Parathyroid adenoma (tissue), 2 donors: ENCODE results near the gene HNRNPLL.

ENCODE experiments used
- H2AFZ ChIP-seq: fragments of 300-600 bp; sonication (generic); one replicate; pipeline ENCODE4 v1.7.0; 2017; ENCODE audit warnings: antibody characterized with exemption, mild to moderate bottlenecking
- H3K27ac ChIP-seq: fragments of 300-600 bp; sonication (generic); one replicate; pipeline ENCODE4 v1.7.0; 2017
- H3K27me3 ChIP-seq: fragments of 300-600 bp; sonication (generic); one replicate; pipeline ENCODE4 v1.7.0; 2017; ENCODE audit warnings: low read length; ENCODE audit not compliant: control insufficient read depth, insufficient read depth
- H3K36me3 ChIP-seq: fragments of 300-600 bp; sonication (generic); one replicate; pipeline ENCODE4 v1.7.0; 2017; ENCODE audit warnings: low read length; ENCODE audit not compliant: control insufficient read depth, insufficient read depth
- H3K4me1 ChIP-seq: fragments of 300-600 bp; sonication (generic); one replicate; pipeline ENCODE4 v1.7.0; 2017; ENCODE audit warnings: control low read depth
- H3K4me2 ChIP-seq: fragments of 300-600 bp; sonication (generic); one replicate; pipeline ENCODE4 v1.7.0; 2017; ENCODE audit warnings: low read length
- H3K4me3 ChIP-seq: fragments of 300-600 bp; sonication (generic); one replicate; pipeline ENCODE4 v1.7.0; 2017; ENCODE audit warnings: low read depth, low read length
- H3K79me2 ChIP-seq: fragments of 300-600 bp; sonication (generic); one replicate; pipeline ENCODE4 v1.7.0; 2017; ENCODE audit warnings: control low read depth
- H3K9ac ChIP-seq: fragments of 300-600 bp; sonication (generic); one replicate; pipeline ENCODE4 v1.7.0; 2017; ENCODE audit warnings: mild to moderate bottlenecking
- H3K9me3 ChIP-seq: fragments of 300-600 bp; sonication (generic); one replicate; pipeline ENCODE4 v1.7.0; 2017; ENCODE audit warnings: low read length; ENCODE audit not compliant: control insufficient read depth
- TF ChIP-seq, protein P1 (sequence below): fragments of 300-600 bp; sonication (generic); IDR thresholded peaks from one replicate; pipeline ENCODE4 v1.7.0; 2017; ENCODE audit warnings: antibody characterized with exemption, mild to moderate bottlenecking
- donor health status: primary hyperparathyroidism.

HNRNPLL gene

DNA sequence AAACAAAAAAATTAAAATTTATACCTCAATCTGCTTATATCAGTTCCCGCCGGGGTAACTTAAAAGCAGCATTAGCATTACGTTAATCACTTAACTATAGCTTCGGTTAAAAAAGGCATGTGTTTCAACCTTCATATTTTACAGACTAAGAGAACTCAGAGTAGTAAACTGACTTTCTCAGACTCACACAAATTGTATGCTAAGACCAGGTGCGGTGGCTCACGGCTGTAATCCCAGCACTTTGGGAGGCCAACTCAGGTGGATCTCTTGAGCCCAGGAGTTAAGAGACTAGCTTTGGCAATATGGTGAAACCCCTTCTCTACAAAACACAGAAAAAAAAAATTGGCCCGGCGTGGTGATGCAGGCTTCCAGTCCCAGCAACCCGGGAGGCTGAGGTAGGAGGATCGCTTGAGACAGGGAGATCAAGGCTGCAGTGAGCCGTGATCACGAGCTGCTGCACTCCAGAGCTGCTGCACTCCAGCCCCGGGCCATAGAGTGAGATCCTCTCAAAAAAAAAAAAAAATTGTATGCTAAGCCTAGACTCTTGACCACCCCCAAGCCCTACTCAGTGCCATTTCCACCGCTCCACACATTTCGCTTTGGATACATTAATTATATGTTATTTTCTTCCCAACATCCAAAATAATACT lies 2.4 kb downstream of the HNRNPLL start:
- no peak overlapping the region for H3K9ac ChIP-seq
- peak overlapping the region; percentile 68 for H3K4me2 ChIP-seq
- no peaks in the 10 kb centered on the region for H3K27me3 ChIP-seq
- H3K9me3 ChIP-seq = no peaks in the 10 kb centered on the region
- no peak overlapping the region for H2AFZ ChIP-seq
- H3K4me1 ChIP-seq = peaks cover 17% of the 10 kb centered on the region
- no peak overlapping the region for H3K4me3 ChIP-seq
- peaks cover 38% of the 10 kb centered on the region for H3K79me2 ChIP-seq
- H3K27ac ChIP-seq = no peak overlapping the region
- TF ChIP-seq, protein P1, sequence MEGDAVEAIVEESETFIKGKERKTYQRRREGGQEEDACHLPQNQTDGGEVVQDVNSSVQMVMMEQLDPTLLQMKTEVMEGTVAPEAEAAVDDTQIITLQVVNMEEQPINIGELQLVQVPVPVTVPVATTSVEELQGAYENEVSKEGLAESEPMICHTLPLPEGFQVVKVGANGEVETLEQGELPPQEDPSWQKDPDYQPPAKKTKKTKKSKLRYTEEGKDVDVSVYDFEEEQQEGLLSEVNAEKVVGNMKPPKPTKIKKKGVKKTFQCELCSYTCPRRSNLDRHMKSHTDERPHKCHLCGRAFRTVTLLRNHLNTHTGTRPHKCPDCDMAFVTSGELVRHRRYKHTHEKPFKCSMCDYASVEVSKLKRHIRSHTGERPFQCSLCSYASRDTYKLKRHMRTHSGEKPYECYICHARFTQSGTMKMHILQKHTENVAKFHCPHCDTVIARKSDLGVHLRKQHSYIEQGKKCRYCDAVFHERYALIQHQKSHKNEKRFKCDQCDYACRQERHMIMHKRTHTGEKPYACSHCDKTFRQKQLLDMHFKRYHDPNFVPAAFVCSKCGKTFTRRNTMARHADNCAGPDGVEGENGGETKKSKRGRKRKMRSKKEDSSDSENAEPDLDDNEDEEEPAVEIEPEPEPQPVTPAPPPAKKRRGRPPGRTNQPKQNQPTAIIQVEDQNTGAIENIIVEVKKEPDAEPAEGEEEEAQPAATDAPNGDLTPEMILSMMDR = no peak
- H3K36me3 ChIP-seq = no peaks in the 10 kb centered on the region

DNA sequence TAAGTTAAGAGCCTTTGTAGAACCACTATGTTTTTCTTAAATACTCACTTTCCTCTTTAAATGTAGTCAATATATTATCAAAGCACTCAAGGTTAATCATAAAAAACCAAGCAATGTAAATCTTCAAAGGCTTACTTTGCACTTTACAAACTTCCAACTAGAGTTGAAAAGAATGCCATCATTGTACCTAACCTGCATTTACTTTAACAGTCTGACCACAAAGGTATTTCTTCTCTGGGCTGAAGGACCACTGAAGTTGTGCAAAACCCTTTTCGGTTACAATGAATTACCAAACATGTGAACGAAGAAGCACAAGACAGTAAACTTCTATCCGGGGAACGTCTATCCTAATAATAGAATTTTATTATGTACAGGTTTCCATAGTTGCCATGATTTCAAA lies 3.0 kb downstream of the HNRNPLL start:
- Histone ChIP-seq H3K9ac (no peak overlapping the region), H3K36me3 (no peaks in the 10 kb centered on the region), H3K27me3 (no peaks in the 10 kb centered on the region), H3K4me1 (peaks cover 17% of the 10 kb centered on the region), H3K4me3 (peak overlapping the region; percentile 4), H3K79me2 (peaks cover 41% of the 10 kb centered on the region), H3K4me2 (no peak overlapping the region), H3K27ac (no peak overlapping the region), H3K9me3 (no peaks in the 10 kb centered on the region), H2AFZ (no peak overlapping the region)
- TF ChIP-seq, protein P1 = no peak

DNA sequence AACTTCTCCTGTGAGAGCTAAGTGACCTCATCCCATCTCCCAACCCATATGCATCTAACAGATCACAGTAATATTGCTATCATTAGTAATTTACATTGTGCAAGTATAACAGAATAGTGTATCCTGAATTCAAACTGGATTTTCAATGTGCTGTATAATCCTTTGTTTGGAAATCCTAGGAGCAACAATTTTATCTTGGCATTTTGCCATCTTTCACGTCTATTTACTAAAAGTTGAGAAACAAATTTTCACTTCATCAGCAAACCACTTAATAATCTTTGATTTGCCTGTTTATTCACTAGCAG lies 3.8 kb downstream of the HNRNPLL start:
- Histone ChIP-seq H3K79me2 (peaks cover 42% of the 10 kb centered on the region), H3K4me3 (no peak overlapping the region), H3K9me3 (no peaks in the 10 kb centered on the region), H3K27ac (no peak overlapping the region), H2AFZ (no peak overlapping the region), H3K27me3 (no peaks in the 10 kb centered on the region), H3K9ac (no peak overlapping the region), H3K4me2 (no peak overlapping the region), H3K36me3 (no peaks in the 10 kb centered on the region), H3K4me1 (peaks cover 17% of the 10 kb centered on the region)
- TF ChIP-seq, protein P1 = no peak

DNA sequence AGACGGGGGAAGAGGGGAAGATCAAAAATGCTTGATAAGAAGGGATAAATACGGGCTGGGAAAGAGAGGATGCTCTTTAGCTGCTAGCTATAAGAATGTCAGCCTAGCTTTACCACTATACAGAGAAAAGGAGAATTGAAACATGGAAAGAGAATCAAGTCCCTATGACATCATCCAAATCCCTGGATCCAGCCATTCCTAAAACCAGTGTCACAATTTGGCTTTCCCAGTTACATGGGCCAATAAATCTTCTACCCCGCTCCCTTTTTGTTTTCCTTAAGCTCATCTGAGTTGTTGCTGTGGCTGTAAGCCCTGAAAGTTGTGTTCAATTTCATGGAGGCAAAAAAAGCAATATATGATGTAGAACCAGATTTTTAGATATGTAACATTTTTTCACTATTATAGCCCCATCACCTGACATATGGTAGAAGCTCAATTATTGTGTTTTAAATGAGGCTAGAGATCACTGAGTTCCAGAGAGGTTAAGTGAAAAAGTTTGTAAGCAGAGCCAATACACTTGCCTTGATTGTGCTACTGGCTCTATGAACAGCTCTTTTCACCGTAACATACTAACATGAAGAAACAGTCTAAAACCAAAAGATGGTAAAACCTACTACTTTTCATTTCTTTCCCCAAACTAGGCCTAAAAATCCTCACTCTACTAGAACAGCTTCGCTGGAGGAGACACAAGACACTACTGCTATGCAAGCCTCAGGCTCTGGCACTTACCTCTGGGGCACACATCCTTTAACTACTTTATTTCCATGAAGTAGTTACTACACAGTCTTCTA lies 4.3 kb downstream of the HNRNPLL start:
- no peaks in the 10 kb centered on the region for H3K27me3 ChIP-seq
- H3K4me3 ChIP-seq = no peak overlapping the region
- H2AFZ ChIP-seq = no peak overlapping the region
- peak overlapping the region; percentile 25 for H3K4me2 ChIP-seq
- peaks cover 48% of the 10 kb centered on the region for H3K79me2 ChIP-seq
- no peaks in the 10 kb centered on the region for H3K9me3 ChIP-seq
- H3K36me3 ChIP-seq = no peaks in the 10 kb centered on the region
- TF ChIP-seq, protein P1 = no peak
- no peak overlapping the region for H3K27ac ChIP-seq
- H3K4me1 ChIP-seq = peaks cover 13% of the 10 kb centered on the region
- H3K9ac ChIP-seq = no peak overlapping the region
